GM18868 (cell line): ENCODE results near the gene OPCML.

Source experiments
- ATAC-seq: cut with Tn5 transposase; IDR thresholded peaks from one replicate; pipeline ENCODE4 v1.9.1; 2021; ENCODE audit warnings: mild to moderate bottlenecking, moderate library complexity; ENCODE audit not compliant: unreplicated experiment

OPCML gene

DNA sequence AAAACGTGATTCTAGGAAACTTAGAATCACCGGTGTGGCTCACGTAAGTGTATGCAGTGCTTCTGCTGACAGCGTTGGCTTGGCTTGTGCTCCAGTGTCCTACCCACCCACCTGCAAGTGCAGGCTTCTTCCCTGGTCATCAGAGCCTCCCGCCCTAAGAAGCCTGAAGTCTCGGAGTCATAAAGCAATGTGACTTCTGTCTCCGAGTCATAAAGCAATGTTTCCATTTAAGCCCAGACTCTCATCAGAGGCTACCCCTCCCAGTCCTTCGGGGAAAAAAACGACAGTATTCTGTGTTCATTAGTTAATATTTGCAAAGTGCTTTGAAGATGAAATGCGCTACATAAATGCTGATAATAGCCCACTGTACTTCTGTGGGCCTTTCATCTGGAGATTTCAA is 293.8 kb downstream of the OPCML start:
- ATAC-seq, result no peak

DNA sequence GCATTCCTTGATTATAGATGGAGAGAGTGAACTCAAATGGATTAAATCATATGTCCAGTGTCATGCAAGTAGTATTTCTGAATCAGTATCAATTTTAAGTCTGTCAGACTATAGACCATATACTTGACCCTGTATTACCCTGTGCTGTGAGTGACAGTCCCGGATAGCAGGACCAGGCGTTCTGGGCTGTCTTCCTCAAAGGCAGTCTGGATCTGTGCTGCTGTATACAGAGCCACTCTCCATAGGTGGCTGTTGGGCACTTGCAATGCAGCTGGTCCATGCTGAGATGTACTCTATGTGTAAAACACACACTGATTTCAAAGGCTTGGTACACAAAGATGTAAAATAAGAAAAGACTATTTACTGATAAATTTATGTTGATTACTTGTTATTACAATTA is 294.3 kb downstream of the OPCML start:
- ATAC-seq, result no peak

DNA sequence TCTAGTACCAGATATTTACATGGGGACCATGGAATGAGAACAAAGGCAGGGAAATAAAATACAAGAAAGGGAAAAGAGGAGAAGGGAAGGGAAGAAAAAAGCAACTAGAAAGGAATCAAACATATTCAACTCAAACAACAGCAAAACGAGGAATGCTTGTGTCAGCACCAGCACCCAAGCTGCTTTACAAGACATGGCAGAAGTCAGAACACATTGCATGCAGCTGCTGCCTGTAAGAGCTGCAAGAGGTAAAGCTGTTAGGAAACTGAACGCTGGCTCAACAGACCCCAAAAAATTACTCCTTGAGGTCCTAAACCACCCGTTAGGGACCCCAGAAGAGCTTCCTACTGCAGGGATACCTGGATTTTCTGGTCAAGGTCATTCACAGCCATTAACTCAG is 296.9 kb downstream of the OPCML start:
- no peak for ATAC-seq

DNA sequence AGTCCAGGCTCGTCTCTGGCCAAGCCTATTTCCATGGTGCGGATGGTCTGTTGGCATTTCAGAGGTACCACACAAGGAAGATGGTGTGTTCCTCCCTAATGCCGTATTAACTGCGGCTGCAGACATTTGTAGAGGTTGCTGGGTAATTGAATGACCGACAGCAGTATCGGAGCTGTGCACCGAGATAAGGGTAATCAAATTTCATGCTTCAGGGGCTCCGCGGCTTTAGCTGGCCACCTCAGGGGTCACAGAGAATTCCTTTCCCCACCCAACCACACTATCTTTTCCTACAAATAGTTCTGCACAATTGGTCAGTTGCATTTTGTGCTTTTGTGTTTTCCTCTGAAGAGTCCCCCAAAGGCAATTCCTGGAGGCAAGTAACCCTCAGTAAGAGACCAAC is 297.4 kb downstream of the OPCML start:
- ATAC-seq, result no peak

DNA sequence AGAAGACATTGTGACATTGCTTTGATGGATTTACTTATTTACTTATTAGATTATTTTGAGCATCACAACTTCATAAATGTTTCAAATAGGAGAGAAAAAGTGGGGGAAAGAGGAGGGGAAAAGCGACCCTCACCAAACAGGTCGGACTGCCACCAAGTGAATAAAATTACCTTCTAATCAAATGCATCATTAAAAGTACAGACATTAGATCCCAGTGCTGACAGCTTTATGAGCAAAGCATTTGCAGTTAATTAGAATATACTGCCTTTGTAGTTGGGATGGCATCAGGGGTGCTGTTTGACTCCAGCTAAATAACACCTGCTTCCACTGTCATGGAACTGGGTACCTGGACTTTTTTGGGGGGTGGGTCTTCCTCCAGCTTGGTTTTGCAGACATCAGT is 299.6 kb downstream of the OPCML start:
- ATAC-seq, result no peak

DNA sequence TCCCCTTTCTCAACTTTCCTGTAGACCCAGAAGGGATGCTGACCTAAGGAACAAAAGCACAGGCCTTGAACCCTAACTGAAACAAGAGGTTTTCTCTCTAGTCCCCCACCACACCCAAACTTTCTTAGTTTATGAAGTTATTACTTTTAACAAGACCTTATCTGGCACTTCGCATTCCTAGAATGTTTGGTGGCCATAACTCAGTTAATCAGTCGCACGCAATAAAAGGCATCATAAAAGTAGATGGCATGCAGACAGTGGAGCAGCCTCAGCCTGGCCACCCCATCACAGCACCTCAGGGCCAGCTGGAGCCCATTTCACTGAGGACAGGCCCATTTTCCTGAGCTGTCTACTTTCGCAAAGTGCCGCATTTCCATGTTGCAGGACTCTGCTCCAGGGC is 301.9 kb downstream of the OPCML start:
- ATAC-seq, result no peak

DNA sequence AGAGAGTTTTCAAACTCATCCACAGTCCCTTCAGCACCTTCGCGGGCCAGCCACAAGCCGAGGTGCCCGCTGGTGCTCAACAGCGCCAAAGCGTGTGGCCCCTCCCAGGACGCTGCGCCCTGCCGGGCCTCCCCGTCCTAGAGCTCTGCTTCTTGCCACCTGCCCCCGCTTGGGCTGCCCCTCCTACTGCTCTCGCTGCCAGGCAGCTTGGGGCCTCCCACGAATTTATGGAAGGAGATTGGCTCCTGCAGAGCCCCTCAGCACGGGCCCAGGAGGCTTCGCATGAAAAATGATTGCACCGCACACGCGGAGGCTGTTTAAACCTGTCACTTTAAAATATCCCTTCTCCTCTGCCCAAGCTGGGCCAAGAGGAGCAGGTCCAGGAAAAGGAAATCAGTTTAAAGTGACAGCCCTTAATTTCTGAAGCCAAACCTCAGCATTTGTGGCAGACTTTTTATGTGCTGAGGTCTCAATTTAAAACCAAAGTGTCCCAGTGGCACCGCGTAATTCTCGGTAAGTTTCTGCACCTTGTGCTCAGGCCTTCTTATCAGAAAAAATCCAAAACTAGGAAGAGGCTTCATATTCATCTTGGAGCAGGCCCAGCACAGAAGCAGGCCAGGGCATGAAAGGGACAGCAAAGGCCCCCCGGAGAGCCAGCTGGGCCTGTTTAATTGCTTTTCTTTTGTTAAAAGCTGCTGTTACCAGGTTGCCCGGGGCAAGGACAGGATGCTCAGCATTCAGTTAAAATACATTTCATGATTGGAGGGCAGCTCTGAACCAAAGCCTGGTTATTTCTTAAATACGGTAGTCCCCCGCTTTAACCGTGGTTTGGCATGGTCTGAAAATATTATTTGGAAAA is 303.6 kb downstream of the OPCML start:
- ATAC-seq, result no peak

DNA sequence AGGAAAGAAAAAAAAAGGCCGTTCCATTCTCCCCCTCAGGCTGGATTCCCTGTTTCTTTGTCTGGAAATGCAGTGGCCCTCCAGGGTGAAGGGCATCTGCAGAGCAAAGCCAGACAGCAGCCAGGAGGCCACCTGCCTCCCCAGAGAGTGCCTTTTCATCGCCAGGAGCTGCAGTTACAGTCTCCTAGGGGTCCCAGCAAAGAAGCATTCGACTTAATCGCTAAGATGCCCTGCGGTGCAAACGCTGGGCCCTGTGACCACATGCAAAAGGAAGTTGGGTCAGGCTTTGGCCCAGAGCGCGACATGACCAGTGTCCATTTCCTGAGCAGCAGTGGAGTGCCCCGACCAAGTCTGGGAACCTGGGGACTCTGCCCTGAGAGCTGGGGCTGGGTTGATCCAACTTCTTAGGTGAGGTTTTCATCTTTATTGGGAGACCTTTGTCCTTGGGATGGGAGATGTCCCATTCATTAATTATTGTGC is 304.6 kb downstream of the OPCML start:
- no peak for ATAC-seq

DNA sequence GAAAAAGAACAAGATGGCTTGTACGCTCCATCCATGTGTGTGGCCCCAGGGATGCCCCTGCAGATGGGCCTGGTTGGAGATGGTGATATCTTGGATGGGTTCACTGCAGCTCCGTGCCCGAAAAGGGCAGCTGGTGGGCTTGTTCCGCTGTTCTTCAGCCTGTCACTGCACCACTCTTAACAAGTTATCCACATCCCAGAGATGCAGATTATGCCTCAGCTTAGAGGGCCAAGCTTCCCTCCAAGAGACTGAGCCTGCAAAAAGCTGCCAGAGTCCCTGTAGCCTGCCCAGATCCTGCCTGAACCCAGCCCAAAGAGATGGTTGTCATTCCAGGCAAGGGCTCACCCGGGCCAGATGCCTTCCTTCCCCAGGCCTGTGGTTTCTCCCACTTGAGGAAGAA is 308.0 kb downstream of the OPCML start:
- no peak for ATAC-seq

DNA sequence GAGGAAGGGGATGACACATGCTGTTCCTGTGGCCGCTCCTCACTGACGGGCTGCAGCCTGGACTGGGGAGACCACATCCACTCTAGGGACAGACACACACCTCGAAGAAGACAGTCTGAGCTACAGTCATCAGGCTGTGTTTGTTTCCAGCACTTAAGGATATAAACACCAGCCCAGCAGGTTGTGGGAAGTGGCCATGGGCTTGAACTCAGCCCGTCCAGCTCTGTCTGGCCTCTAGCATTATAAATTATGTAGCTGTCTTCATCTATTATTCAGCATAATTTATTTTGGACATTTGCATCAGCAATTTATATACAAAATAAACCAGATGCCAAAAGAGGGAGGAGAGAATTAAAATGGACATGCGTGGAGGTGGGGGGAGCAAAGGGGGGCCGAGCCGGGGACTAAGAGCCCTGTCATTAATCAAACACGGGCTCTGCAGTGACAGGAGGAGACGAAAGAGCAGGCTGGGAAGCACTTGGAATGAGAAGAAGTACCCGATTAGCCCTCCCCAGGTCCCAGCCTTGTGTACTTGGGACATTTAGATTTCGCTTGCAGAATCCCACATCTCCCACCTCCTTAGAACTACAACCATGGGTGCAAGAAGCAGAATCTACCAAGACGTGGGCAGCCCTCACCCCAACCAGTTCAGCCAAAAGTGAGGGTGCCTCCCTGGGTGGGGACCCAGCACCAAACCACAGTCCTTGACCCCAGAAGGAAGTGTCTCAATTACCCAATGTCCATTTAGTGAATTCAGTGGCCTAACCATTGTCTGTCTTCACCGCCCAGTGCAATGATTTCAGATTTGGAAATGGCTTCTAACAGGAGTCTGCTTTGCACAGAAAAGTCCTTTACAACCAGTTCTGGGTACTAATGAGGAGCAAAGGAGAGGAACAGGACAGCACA is 309.6 kb downstream of the OPCML start:
- no peak for ATAC-seq

DNA sequence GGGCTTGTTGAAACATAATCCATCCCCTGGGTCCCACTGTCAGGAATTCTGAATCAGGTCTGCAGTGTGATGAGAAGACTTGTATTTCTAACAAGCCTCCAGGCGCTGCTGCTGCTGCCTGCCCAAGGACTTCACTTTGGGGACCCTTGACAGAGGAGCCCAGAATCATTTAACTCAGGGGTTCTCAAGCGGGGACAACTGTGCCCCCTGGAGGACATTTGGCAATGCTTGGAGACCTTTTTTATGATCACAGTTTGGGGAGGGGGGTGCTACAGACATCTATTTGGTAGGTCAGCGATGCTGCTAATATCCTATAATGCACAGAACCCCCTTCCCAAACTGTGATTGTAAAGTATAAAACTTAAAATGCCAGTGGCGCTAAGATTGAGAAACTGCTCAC is 312.8 kb downstream of the OPCML start:
- ATAC-seq, result no peak

DNA sequence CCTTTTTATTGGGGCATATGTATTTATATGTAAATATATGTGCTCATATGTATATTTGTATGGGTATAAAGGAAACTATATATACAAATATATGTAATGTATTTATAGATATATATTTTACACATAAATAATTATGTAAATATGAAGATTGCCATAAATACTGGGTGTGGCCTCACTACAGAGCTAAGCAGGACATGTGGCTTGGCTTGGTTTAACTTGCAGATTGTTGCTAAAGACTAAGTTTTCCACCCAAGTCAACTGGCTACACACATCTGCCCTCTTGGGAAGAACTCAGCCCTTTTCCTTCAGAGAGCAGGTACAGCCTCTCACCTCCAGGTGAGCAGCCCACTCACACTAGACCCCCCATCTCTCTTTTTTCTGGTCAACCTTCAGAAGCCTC is 315.5 kb downstream of the OPCML start:
- ATAC-seq, result no peak

DNA sequence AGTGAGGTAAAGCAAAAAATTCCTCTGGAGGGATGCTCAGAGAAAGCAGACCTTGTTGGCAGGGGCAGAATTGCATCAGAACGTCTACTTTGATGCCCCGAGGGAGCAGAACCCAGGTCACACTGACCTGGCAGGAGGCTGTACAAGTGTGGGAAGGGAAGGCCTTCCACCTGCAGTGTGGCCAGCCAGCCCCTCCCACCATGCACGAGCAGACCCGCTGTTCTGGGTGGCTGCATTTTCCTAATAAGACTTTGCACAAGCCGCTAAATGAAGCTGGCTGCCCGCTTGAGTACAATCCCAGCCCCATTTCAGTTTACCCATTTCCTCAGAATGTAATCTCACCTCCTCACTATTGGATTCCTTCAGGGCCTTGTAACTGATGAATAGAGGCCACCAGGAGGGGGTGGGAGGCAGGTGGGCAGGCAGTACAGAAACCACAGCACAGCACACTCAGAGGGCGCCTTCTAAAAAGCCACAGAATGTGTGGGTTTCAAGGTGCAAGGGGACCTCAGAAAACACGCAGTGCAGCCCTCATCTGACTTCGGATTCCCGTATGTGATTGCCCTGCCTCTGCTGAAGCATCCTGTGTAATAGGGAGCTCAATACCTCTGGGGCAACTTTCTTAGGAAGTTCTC is 316.6 kb downstream of the OPCML start:
- no peak for ATAC-seq

DNA sequence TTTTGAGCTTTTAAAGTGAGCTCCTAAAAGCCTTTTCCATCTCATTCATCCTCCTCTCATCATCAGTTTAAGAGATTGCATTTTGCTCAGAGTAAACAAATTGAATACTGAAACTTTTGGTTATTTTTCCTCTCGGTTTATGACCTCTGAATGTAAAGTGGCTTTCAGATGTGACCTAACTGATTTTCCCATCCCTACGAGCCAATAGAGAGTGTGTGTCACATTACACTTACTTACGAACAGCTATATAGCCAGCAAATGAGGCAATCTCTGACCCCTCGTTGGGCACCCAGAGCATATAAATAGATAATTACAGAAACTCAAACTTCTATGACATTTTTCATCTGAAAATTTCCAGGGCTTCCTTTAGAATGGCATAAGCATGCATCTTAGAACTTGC is 317.7 kb downstream of the OPCML start:
- no peak for ATAC-seq

DNA sequence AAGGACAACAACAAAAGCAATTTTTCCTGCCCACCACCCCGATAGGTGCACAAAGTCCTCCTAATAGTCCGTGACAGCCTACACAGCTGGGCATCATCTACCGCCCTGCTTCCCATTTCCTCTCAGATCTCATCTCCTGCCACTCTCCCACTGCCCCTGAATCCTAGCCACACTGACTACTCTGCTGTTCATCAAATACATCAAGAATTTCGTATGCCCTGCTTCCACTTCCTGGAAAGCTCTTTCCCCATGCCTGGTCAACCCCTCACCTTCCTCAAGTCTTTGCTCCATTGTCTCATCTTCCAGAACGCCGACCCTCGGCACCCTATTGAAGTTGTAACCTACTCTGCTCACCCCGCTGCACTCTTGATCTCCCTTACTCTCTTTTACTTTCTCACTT is 320.1 kb downstream of the OPCML start:
- ATAC-seq, result no peak

DNA sequence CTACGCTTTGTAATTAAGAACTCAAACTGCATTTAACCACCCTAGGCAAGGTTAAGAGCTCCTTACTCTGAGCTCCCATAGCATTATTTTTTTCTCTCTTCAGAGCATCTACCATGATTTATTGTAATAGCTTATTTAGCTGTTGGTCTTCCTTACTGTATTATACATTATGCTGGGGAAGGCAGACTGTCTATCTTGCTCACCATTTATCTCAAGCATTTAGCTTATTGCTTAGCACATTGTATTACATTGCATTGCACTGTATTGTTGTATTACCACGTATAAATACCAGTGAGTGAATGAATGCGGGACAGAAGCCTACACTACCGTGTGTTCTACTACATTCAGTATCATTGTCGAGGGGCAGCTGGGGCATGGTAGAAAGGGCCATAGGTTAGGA is 324.3 kb downstream of the OPCML start:
- ATAC-seq, result no peak

DNA sequence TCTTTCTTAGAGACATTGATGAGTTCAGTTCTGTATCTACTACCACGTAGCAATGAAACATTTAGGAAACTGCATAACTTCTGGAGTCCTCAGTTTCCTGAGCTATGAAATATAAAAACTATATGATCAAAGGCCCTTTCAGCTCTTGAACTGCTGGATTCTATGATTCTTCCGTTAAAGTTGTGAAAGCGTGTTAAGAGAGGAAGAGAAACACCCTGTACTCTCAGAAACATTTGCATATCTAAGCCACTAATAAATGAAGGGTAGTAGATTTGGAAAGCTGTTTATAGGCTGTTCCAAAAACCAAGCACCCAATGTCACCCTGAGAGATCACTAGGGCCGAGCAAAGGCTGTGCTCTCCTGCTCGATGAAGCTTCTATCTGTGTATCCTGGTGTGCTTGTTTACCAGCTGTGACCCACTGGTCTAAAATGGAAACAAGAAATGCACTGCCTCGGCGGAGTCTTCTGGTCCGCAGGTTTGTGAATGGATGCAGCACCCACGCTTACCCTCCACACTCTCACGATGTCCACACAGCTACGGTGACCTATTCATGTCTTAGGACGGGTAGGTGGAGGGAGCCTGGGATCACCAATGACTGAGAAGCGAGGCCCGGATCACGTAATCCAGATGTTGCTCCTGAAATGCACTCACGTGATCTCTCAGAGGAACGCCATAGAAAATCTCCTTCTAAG is 325.8 kb downstream of the OPCML start:
- peak; percentile 61 for ATAC-seq

DNA sequence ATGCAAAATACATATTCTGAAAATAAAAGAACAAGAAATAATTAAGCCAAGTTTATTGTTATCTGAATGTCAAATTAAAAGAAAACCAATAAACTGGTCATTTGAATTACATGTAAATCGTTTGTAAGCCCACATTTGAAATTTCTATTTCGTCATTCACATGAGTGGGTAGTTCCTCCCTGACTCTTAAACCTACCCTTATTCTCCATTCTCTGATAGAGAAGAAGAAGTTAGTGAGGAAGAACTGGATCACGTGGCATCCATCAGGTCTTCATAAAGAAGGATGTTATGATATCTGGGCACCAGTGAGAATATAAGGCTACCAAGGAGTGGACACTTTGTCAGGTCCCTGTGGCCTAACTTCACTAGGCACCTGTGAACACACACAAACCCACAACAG is 328.1 kb downstream of the OPCML start:
- ATAC-seq, result no peak

DNA sequence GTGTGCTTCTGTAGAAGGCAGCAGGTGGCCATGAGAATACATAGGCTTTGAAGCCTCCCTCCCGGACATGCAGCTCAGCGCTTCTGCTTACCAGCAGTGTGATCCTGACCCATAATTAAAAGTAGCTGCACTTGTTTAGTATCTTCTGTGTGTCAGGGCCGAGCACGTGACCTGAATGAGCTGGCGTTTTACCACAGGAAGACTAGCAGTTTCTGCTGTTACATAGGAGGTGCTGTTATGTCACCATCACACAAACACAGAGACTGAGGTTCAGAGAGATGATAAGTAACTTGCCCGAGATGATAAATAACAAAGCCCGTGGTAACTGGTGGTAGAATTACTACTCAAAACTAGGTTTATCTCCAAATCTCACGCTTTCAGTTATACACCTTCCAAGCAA is 329.5 kb downstream of the OPCML start:
- no peak for ATAC-seq

DNA sequence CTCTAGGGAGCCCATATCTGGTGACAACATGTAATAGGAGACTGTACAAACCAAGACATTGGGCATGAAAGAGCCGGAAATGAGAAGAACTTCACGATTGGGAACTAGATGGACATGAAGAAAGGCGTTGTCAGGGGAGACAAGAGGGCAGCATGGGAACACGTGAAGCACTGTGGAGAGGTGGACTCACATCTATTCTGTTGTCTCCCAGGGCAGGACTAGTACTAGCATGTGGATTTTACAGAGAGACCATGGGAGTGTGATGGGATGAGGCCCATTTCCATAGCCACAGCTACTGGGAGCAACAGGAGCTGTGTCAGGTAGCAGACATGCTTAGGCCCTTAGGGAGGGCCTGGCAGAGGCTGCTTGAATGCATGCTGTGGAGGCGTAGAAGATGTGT is 333.9 kb downstream of the OPCML start:
- no peak for ATAC-seq

DNA sequence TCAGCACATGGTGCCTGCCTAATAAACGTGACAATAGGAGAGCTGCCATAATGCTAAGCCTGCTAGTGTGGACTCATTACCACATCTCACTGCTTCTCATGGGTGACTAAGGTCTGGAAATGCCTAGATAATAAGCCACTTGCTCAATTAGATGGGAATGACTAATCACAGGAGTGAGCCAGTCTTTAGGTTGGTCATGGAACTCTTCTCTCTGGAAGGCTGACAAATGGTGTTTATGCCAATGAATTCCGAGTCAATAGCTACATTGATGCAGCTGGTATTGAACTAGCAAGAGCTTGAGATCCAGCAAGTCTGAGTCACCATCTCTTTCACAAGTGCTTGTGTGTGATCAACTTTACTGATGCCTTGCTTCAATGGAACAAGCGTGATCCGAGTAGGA is 334.9 kb downstream of the OPCML start:
- ATAC-seq, result no peak
